ENCODE data around the gene ACER2.
"Not testable (repeated sequence)": the region's sequence is repeated elsewhere in the genome, so short reads cannot be mapped to it uniquely, and the experiment has no call there.

- TF ChIP-seq, protein P1, sequence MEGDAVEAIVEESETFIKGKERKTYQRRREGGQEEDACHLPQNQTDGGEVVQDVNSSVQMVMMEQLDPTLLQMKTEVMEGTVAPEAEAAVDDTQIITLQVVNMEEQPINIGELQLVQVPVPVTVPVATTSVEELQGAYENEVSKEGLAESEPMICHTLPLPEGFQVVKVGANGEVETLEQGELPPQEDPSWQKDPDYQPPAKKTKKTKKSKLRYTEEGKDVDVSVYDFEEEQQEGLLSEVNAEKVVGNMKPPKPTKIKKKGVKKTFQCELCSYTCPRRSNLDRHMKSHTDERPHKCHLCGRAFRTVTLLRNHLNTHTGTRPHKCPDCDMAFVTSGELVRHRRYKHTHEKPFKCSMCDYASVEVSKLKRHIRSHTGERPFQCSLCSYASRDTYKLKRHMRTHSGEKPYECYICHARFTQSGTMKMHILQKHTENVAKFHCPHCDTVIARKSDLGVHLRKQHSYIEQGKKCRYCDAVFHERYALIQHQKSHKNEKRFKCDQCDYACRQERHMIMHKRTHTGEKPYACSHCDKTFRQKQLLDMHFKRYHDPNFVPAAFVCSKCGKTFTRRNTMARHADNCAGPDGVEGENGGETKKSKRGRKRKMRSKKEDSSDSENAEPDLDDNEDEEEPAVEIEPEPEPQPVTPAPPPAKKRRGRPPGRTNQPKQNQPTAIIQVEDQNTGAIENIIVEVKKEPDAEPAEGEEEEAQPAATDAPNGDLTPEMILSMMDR (IDR thresholded peaks at IDR 0.05): not testable (repeated sequence)
- not testable (repeated sequence) for TF ChIP-seq POLR2A (IDR thresholded peaks at IDR 0.05)
Measured at GRCh38 chr9:19433729-19434128, 24.9 kb downstream of the ACER2 start.
